SH-SY5Y (cell line): ENCODE results near the gene GMPR.

Source experiments
- GATA2 ChIP-seq: IDR thresholded peaks from 2 replicates; pipeline ENCODE4 v1.6.1; 2011; ENCODE audit warnings: mild to moderate bottlenecking, low read depth, low read length
- GATA3 ChIP-seq: IDR thresholded peaks from 2 replicates; pipeline ENCODE4 v1.6.1; 2011; ENCODE audit warnings: low read depth, mild to moderate bottlenecking, low read length, moderate library complexity

GRCh38 chr6:16332175-16332542 lies 93.8 kb downstream of the GMPR start:
- no peak for TF ChIP-seq GATA3
- peak; percentile 59 for TF ChIP-seq GATA2
